DOHH2 (cell line): ENCODE data around the gene CCDC149.

Source experiments
- H3F3A ChIP-seq: fragments of 200-600 bp; sonication (generic), shearing (Covaris generic); 2 replicates; pipeline ENCODE4 v1.6.0; 2016; ENCODE audit warnings: antibody characterized with exemption, mild to moderate bottlenecking; ENCODE audit not compliant: control insufficient read depth, insufficient read depth
- H3K27ac ChIP-seq: fragments of 200-600 bp; sonication (generic); 2 replicates; pipeline ENCODE4 v1.5.1; 2014; ENCODE audit warnings: low read depth, mild to moderate bottlenecking, low read length, moderate library complexity
- H3K27me3 ChIP-seq: fragments of 200-600 bp; sonication (generic); 2 replicates; pipeline ENCODE4 v1.6.1; 2014; ENCODE audit warnings: mild to moderate bottlenecking, low read length, mixed read lengths; ENCODE audit not compliant: control insufficient read depth
- H3K36me3 ChIP-seq: fragments of 200-600 bp; sonication (generic); 2 replicates; pipeline ENCODE4 v1.6.1; 2014; ENCODE audit warnings: mild to moderate bottlenecking, low read length, moderate library complexity, mixed read lengths; ENCODE audit not compliant: control insufficient read depth
- H3K4me1 ChIP-seq: fragments of 200-600 bp; sonication (generic); 2 replicates; pipeline ENCODE4 v1.6.1; 2014; ENCODE audit warnings: mild to moderate bottlenecking, low read length, mixed read lengths; ENCODE audit not compliant: control insufficient read depth
- H3K4me2 ChIP-seq: fragments of 200-600 bp; sonication (generic); 2 replicates; pipeline ENCODE4 v1.6.0; 2014; ENCODE audit warnings: mild to moderate bottlenecking, low read length, moderate library complexity
- H3K4me3 ChIP-seq: fragments of 200-600 bp; sonication (generic); 2 replicates; pipeline ENCODE4 v1.5.1; 2014; ENCODE audit warnings: mild to moderate bottlenecking, low read length, mixed read lengths
- H3K79me2 ChIP-seq: fragments of 200-600 bp; sonication (generic); 2 replicates; pipeline ENCODE4 v1.6.1; 2014; ENCODE audit warnings: mild to moderate bottlenecking, low read length, mixed read lengths; ENCODE audit not compliant: control insufficient read depth
- H3K9me2 ChIP-seq: fragments of 200-600 bp; sonication (generic); replicated peaks from 2 replicates; pipeline ENCODE4 v1.6.1; 2014; ENCODE audit warnings: mild to moderate bottlenecking, low read length, mixed read lengths; ENCODE audit not compliant: control insufficient read depth
- H3K9me3 ChIP-seq: fragments of 200-600 bp; sonication (generic); 2 replicates; pipeline ENCODE4 v1.6.1; 2014; ENCODE audit warnings: antibody characterized with exemption, low read length, mixed read lengths; ENCODE audit not compliant: control insufficient read depth, insufficient read depth
- H4K20me1 ChIP-seq: fragments of 200-600 bp; sonication (generic); 2 replicates; pipeline ENCODE4 v1.6.0; 2014; ENCODE audit warnings: low read depth, mild to moderate bottlenecking, antibody characterized with exemption, low read length, moderate library complexity; ENCODE audit not compliant: control insufficient read depth, insufficient read depth
- EZH2phosphoT487 ChIP-seq: fragments of 200-600 bp; sonication (generic); IDR thresholded peaks from 2 replicates; pipeline ENCODE4 v1.6.1; 2017; ENCODE audit warnings: borderline replicate concordance, mild to moderate bottlenecking, antibody characterized with exemption, low read length, moderate library complexity, mixed read lengths
- TF ChIP-seq, protein P1 (sequence below): fragments of 200-600 bp; sonication (generic); IDR thresholded peaks from one replicate; pipeline ENCODE4 v1.5.1; 2014; ENCODE audit warnings: antibody characterized with exemption, mild to moderate bottlenecking, low read depth, low read length; ENCODE audit not compliant: poor library complexity, severe bottlenecking

CCDC149 gene

DNA sequence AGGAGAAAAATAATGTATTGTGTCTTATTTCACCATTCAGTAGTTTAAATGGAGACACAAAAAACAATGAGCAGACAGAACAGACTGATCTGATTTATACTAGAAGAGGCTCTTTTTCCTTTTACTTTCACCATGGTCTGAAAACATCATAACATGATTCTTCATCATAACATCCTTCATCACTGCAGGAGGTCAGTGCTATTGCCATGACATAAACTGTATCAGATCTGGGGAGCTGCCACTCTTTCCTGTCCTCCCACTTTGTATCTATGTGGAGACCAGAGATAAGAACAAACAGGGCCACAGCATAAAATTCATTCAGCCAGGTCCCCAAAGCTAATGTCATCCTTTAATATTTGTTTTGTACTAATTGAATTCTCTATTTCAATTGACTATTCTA is 92.3 kb downstream of the CCDC149 start:
- Histone ChIP-seq H3K4me3 (no peak overlapping the region), H3K27ac (no peak overlapping the region), H4K20me1 (no peaks in the 10 kb centered on the region), H3K27me3 (no peaks in the 10 kb centered on the region), H3K36me3 (no peaks in the 10 kb centered on the region), H3K4me2 (no peak overlapping the region), H3F3A (no peaks in the 10 kb centered on the region), H3K9me3 (no peaks in the 10 kb centered on the region), H3K4me1 (no peaks in the 10 kb centered on the region), H3K79me2 (no peaks in the 10 kb centered on the region), H3K9me2 (no peaks in the 10 kb centered on the region)
- TF ChIP-seq EZH2phosphoT487, result no peak
- TF ChIP-seq, protein P1, sequence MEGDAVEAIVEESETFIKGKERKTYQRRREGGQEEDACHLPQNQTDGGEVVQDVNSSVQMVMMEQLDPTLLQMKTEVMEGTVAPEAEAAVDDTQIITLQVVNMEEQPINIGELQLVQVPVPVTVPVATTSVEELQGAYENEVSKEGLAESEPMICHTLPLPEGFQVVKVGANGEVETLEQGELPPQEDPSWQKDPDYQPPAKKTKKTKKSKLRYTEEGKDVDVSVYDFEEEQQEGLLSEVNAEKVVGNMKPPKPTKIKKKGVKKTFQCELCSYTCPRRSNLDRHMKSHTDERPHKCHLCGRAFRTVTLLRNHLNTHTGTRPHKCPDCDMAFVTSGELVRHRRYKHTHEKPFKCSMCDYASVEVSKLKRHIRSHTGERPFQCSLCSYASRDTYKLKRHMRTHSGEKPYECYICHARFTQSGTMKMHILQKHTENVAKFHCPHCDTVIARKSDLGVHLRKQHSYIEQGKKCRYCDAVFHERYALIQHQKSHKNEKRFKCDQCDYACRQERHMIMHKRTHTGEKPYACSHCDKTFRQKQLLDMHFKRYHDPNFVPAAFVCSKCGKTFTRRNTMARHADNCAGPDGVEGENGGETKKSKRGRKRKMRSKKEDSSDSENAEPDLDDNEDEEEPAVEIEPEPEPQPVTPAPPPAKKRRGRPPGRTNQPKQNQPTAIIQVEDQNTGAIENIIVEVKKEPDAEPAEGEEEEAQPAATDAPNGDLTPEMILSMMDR, result no peak

DNA sequence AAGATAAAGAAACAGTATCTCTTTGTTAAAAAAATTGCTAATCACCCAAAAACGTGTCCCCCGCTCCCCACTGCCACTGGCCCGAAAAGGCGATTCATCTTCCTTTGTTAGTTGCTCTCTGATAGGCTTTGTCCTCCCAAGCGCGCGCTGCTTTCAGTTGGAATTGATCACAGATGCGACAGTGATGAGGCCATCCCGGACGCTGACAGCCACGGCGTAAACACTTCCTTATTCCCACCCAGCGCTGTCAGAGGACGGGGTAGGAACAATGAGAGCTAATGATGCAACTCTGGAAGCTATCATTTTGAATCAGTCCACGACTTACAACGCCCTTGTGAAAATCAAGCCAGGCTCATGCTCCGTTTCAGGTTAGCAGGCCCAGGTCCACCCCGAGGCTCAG is 96.0 kb downstream of the CCDC149 start:
- TF ChIP-seq, protein P1, result no peak
- no peak for TF ChIP-seq EZH2phosphoT487
- Histone ChIP-seq H3K36me3 (no peaks in the 10 kb centered on the region), H3K79me2 (no peaks in the 10 kb centered on the region)

DNA sequence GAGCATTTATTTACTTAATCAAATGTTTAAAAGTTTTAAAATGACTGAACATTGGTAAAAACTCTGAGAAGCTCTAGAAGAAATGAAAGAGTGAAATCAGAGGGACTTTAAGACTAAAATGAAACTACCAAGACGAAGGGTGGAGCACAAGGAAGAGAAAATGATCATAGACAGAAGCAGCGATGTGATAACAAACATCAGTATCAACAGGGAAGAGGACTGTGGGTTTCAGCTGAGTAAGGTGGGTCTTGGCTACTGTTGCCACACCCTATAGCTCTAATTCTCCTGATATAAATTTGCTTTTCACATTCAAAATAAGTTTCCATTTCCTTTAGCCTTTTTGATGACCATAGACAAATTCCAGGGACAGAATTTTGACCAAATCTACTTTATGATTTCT is 99.1 kb downstream of the CCDC149 start:
- no peaks in the 10 kb centered on the region for H3K9me3 ChIP-seq
- H3F3A ChIP-seq, result no peaks in the 10 kb centered on the region
- H3K36me3 ChIP-seq, result no peaks in the 10 kb centered on the region
- H3K4me3 ChIP-seq, result no peak overlapping the region
- H3K27me3 ChIP-seq, result no peaks in the 10 kb centered on the region
- no peaks in the 10 kb centered on the region for H4K20me1 ChIP-seq
- TF ChIP-seq, protein P1, result no peak
- TF ChIP-seq EZH2phosphoT487, result no peak
- no peak overlapping the region for H3K27ac ChIP-seq
- no peak overlapping the region for H3K4me2 ChIP-seq
- no peaks in the 10 kb centered on the region; the same call in 1 of the 2 replicates for H3K9me2 ChIP-seq
- H3K4me1 ChIP-seq, result no peaks in the 10 kb centered on the region
- no peaks in the 10 kb centered on the region for H3K79me2 ChIP-seq

More for the DNA sequence above, 96.0 kb downstream of the CCDC149 start:
- Histone ChIP-seq H4K20me1 (no peaks in the 10 kb centered on the region), H3K9me3 (no peaks in the 10 kb centered on the region), H3K27me3 (no peaks in the 10 kb centered on the region), H3K27ac (no peak overlapping the region), H3K4me3 (no peak overlapping the region), H3K9me2 (no peaks in the 10 kb centered on the region; the same call in 1 of the 2 replicates), H3K4me1 (no peaks in the 10 kb centered on the region), H3F3A (no peaks in the 10 kb centered on the region), H3K4me2 (no peak overlapping the region)
